H1 (cell line): ENCODE data around the gene TRAF3. TPM values are rescaled to one million over a fixed set of nuclear protein-coding genes. Genes with fewer than 3 reads are reported as not detected.

Source experiments
- CTCF ChIA-PET: fragments of 300-600 bp; sonication (Branson Sonifier 250); formaldehyde crosslinking; loops from one replicate; lab custom pipeline; 2021; ENCODE audit not compliant: partially characterized antibody; lab: Charles Lee
- POLR2A ChIA-PET: fragments of 300-600 bp; sonication (Branson Sonifier 250); formaldehyde crosslinking; loops from one replicate; lab custom pipeline; 2021; ENCODE audit warnings: inconsistent platforms; ENCODE audit not compliant: partially characterized antibody; lab: Charles Lee
- DNase-seq, 2 experiments: peaks; one replicate each; pipeline versions ENCODE4 v3.0.0 to v3.0.0-alpha.2; 2010 to 2022; ENCODE audit warnings: low spot score in 2 of 2, low read depth in 1 of 2, mixed read lengths in 1 of 2
- FAIRE-seq: peaks from 2 replicates; lab custom pipeline; 2011; peaks lifted over from hg19 to GRCh38; lab: Jason Lieb, UNC
- H2AFZ ChIP-seq: 2 replicates; pipeline ENCODE4 v1.8.1; 2012; ENCODE audit warnings: low read length, inconsistent platforms
- H2AK5ac ChIP-seq: 2 replicates; pipeline ENCODE4 v1.6.1; 2013; ENCODE audit warnings: low read depth, low read length
- H2BK120ac ChIP-seq: replicated peaks from 2 replicates; pipeline ENCODE3; 2013; ENCODE audit warnings: low read depth, low read length, inconsistent platforms
- H2BK12ac ChIP-seq: 2 replicates; pipeline ENCODE4 v1.6.1; 2013; ENCODE audit warnings: low read depth, low read length
- H2BK15ac ChIP-seq: 2 replicates; pipeline ENCODE4 v1.6.1; 2013; ENCODE audit warnings: low read length
- H2BK20ac ChIP-seq: 2 replicates; pipeline ENCODE4 v1.6.1; 2013; ENCODE audit warnings: low read length
- H2BK5ac ChIP-seq: 2 replicates; pipeline ENCODE4 v1.6.1; 2013; ENCODE audit warnings: low read depth, low read length
- H3K14ac ChIP-seq: 2 replicates; pipeline ENCODE4 v1.6.1; 2013; ENCODE audit warnings: inconsistent platforms; ENCODE audit not compliant: insufficient read length
- H3K18ac ChIP-seq: 2 replicates; pipeline ENCODE4 v1.6.1; 2013; ENCODE audit warnings: low read length; ENCODE audit errors: extremely low read depth
- H3K23ac ChIP-seq: 2 replicates; pipeline ENCODE4 v1.6.1; 2013; ENCODE audit warnings: inconsistent platforms; ENCODE audit not compliant: insufficient read length
- H3K23me2 ChIP-seq: 2 replicates; pipeline ENCODE4 v1.6.1; 2013; ENCODE audit warnings: low read depth, low read length
- H3K27ac ChIP-seq: 2 replicates; pipeline ENCODE4 v1.6.1; 2011; ENCODE audit warnings: low read depth, low read length, inconsistent platforms
- H3K27me3 ChIP-seq, 4 experiments: replicated peaks in 1 of 4; 1 replicate in 1 of 4; 2 replicates in 3 of 4; pipeline versions ENCODE4 v1.6.1 to v1.8.1; 2011 to 2013; ENCODE audit warnings: low read length in 3 of 4, mild to moderate bottlenecking in 3 of 4, inconsistent platforms in 2 of 4, mixed read lengths in 2 of 4, moderate library complexity in 1 of 4; ENCODE audit not compliant: control insufficient read depth in 3 of 4, insufficient read depth in 3 of 4; ENCODE audit errors: extremely low read depth in 1 of 4
- H3K36me3 ChIP-seq, 4 experiments: 2 replicates each; pipeline versions ENCODE4 v1.6.1 to v1.8.1; 2011 to 2013; ENCODE audit warnings: mild to moderate bottlenecking in 4 of 4, low read length in 3 of 4, moderate library complexity in 2 of 4, control low read depth in 1 of 4, inconsistent platforms in 1 of 4; ENCODE audit not compliant: insufficient read depth in 4 of 4, control insufficient read depth in 2 of 4
- H3K4ac ChIP-seq: replicated peaks from 2 replicates; pipeline ENCODE3; 2013; ENCODE audit warnings: low read length, low read depth, mixed read lengths, inconsistent platforms; ENCODE audit not compliant: insufficient read length
- H3K4me1 ChIP-seq, 4 experiments: replicated peaks in 1 of 4; 1 replicate in 1 of 4; 2 replicates in 3 of 4; pipeline versions ENCODE4 v1.6.1 to v1.8.1; 2011 to 2013; ENCODE audit warnings: low read length in 3 of 4, inconsistent platforms in 2 of 4, mixed read lengths in 1 of 4; ENCODE audit not compliant: insufficient read depth in 4 of 4, control insufficient read depth in 3 of 4
- H3K4me2 ChIP-seq, 2 experiments: 2 replicates each; pipeline versions ENCODE4 v1.6.1 to v1.8.1; 2011 to 2013; ENCODE audit warnings: low read depth in 2 of 2, low read length in 2 of 2, control low read depth in 1 of 2, inconsistent platforms in 1 of 2, mild to moderate bottlenecking in 1 of 2; ENCODE audit not compliant: insufficient read depth in 1 of 2
- H3K4me3 ChIP-seq, 4 experiments: fragments of 200-600, 300-600 bp in 1 of 4; sonication (generic), shearing (Covaris generic), sonication (Bioruptor Twin) in 1 of 4; 2 replicates each; pipeline versions ENCODE4 v1.5.1 to v1.8.1; 2011 to 2016; ENCODE audit warnings: low read length in 4 of 4, low read depth in 3 of 4, control low read depth in 2 of 4, inconsistent platforms in 2 of 4, mild to moderate bottlenecking in 2 of 4, mixed read lengths in 1 of 4, moderate library complexity in 1 of 4; ENCODE audit not compliant: insufficient read depth in 2 of 4; ENCODE audit errors: extremely low read depth in 1 of 4
- H3K56ac ChIP-seq: replicated peaks from 2 replicates; pipeline ENCODE3; 2013; ENCODE audit warnings: low read depth, mild to moderate bottlenecking, mixed read lengths, low read length, inconsistent platforms; ENCODE audit not compliant: insufficient read length
- H3K79me1 ChIP-seq: 2 replicates; pipeline ENCODE4 v1.6.1; 2013; ENCODE audit warnings: low read depth, low read length, control low read depth
- H3K79me2 ChIP-seq, 2 experiments: 2 replicates each; pipeline versions ENCODE4 v1.6.1 to v1.8.1; 2012 to 2013; ENCODE audit warnings: low read length in 2 of 2, mild to moderate bottlenecking in 2 of 2, inconsistent platforms in 1 of 2; ENCODE audit not compliant: insufficient read depth in 2 of 2, control insufficient read depth in 1 of 2
- H3K9ac ChIP-seq, 4 experiments: replicated peaks in 1 of 4; 1 replicate in 1 of 4; 2 replicates in 3 of 4; pipeline versions ENCODE4 v1.6.1 to v1.8.1; 2011 to 2013; ENCODE audit warnings: low read depth in 3 of 4, low read length in 3 of 4, control low read depth in 2 of 4, mild to moderate bottlenecking in 2 of 4, moderate library complexity in 2 of 4, inconsistent platforms in 1 of 4; ENCODE audit errors: extremely low read depth in 1 of 4
- H3K9me3 ChIP-seq, 2 experiments: 2 replicates each; pipeline versions ENCODE4 v1.6.1 to v1.8.1; 2012 to 2013; ENCODE audit warnings: mild to moderate bottlenecking in 2 of 2, moderate library complexity in 2 of 2, control low read depth in 1 of 2, inconsistent platforms in 1 of 2, low read depth in 1 of 2, low read length in 1 of 2, mixed read lengths in 1 of 2; ENCODE audit not compliant: insufficient read depth in 2 of 2
- H4K20me1 ChIP-seq, 2 experiments: replicated peaks in 1 of 2; 2 replicates each; pipeline versions ENCODE3 to v1.8.1; 2011 to 2013; ENCODE audit warnings: inconsistent platforms in 2 of 2, low read length in 2 of 2, mild to moderate bottlenecking in 1 of 2; ENCODE audit not compliant: insufficient read depth in 2 of 2, control insufficient read depth in 1 of 2
- H4K5ac ChIP-seq: 2 replicates; pipeline ENCODE4 v1.6.1; 2013; ENCODE audit warnings: low read length, low read depth, mixed read lengths, inconsistent platforms; ENCODE audit not compliant: insufficient read length
- H4K8ac ChIP-seq: 2 replicates; pipeline ENCODE4 v1.8.0; 2013; ENCODE audit warnings: mild to moderate bottlenecking, moderate library complexity, low read length, inconsistent platforms; ENCODE audit not compliant: insufficient read depth; ENCODE audit errors: extremely low read depth
- H4K91ac ChIP-seq: replicated peaks from 2 replicates; pipeline ENCODE3; 2013; ENCODE audit warnings: low read length, mixed read lengths, inconsistent platforms; ENCODE audit not compliant: insufficient read length
- CEBPB ChIP-seq: IDR thresholded peaks from 2 replicates; pipeline ENCODE4 v1.6.1; 2012; ENCODE audit warnings: low read depth, low read length
- CHD2 ChIP-seq: IDR thresholded peaks from 2 replicates; pipeline ENCODE4 v1.6.1; 2012; ENCODE audit warnings: low read length, improper control_type of control experiment
- EP300 ChIP-seq, 2 experiments: IDR thresholded peaks; 1 replicate in 1 of 2; 2 replicates in 1 of 2; pipeline ENCODE4 v1.6.1; 2011 to 2012; ENCODE audit warnings: low read depth in 2 of 2, low read length in 2 of 2, mild to moderate bottlenecking in 2 of 2, borderline replicate concordance in 1 of 2, inconsistent platforms in 1 of 2, moderate library complexity in 1 of 2
- GTF2F1 ChIP-seq: IDR thresholded peaks from 2 replicates; pipeline ENCODE4 v1.6.1; 2012; ENCODE audit warnings: low read depth, low read length, improper control_type of control experiment, borderline replicate concordance
- HDAC2 ChIP-seq, 2 experiments: fragments of 300-600 bp in 1 of 2; sonication (generic) in 1 of 2; IDR thresholded peaks; 2 replicates each; pipeline ENCODE4 v1.6.1; 2011 to 2012; ENCODE audit warnings: low read depth in 2 of 2, low read length in 2 of 2, mild to moderate bottlenecking in 2 of 2, moderate library complexity in 2 of 2, borderline replicate concordance in 1 of 2, inconsistent platforms in 1 of 2
- KDM5A ChIP-seq: fragments of 200-600 bp; IDR thresholded peaks from 2 replicates; pipeline ENCODE4 v1.7.1; 2012; ENCODE audit warnings: mild to moderate bottlenecking, low read length, inconsistent platforms, mixed read lengths
- NRF1 ChIP-seq: IDR thresholded peaks from 2 replicates; pipeline ENCODE4 v1.6.1; 2011; ENCODE audit warnings: mild to moderate bottlenecking, low read depth, low read length, improper control_type of control experiment
- POLR2AphosphoS5 ChIP-seq: IDR thresholded peaks from 2 replicates; pipeline ENCODE4 v1.6.1; 2011; ENCODE audit warnings: low read depth, low read length
- SIRT6 ChIP-seq: IDR thresholded peaks from one replicate; pipeline ENCODE4 v1.7.1; 2012; ENCODE audit warnings: low read length, inconsistent platforms
- SIX5 ChIP-seq: IDR thresholded peaks from 2 replicates; pipeline ENCODE4 v1.6.1; 2011; ENCODE audit warnings: mild to moderate bottlenecking, low read depth, low read length
- SP1 ChIP-seq: IDR thresholded peaks from 2 replicates; pipeline ENCODE4 v1.6.1; 2011; ENCODE audit warnings: low read depth, low read length
- WGBS, 2 experiments: shearing (Covaris generic) in 1 of 2; methylation state at CpG; one replicate each; pipeline versions ENCODE4 v1.1.6 to v1.1.7; 2013 to 2015; ENCODE audit warnings: low lambda C conversion rate in 2 of 2, mixed read lengths in 2 of 2, inconsistent platforms in 1 of 2, low coverage in 1 of 2, missing lambda C conversion rate in 1 of 2; ENCODE audit not compliant: insufficient replicate concordance in 2 of 2, insufficient coverage in 1 of 2, insufficient read length in 1 of 2; ENCODE audit errors: extremely low coverage in 1 of 2, missing lambda C conversion rate in 1 of 2; 5-methylcytosine and 5-hydroxymethylcytosine counted together
- polyA plus RNA-seq, 7 experiments: library from polyadenylated mRNA; depleted of rRNA in 3 of 7; stranded (reverse) in 5 of 7; unstranded in 2 of 7; fragments of >200 nt in 5 of 7; fragments of 200-250 nt in 2 of 7; gene quantifications; 1 replicate in 5 of 7; 2 replicates in 1 of 7; 4 replicates in 1 of 7; pipeline versions ENCODE4 v1.2.1 to v1.2.3, GENCODE V29; 2011 to 2013; ENCODE audit warnings: missing spikeins in 2 of 7, mixed read lengths in 2 of 7
- total RNA-seq: library from RNA; stranded (reverse); fragmentation: NEBNext Ultra II Directional; extraction: Animal tissue kit (Norgen Biotek cat#: 25700); gene quantifications from 2 replicates; pipeline ENCODE4 v1.2.1, GENCODE V29; 2021

The TRAF3 gene
- total and polyA plus RNA-seq, 2 of the 8 experiments (the other 6 are each of a cell fraction or from before 2014, with no cell fraction given): 5.8 to 12.1 TPM

DNA sequence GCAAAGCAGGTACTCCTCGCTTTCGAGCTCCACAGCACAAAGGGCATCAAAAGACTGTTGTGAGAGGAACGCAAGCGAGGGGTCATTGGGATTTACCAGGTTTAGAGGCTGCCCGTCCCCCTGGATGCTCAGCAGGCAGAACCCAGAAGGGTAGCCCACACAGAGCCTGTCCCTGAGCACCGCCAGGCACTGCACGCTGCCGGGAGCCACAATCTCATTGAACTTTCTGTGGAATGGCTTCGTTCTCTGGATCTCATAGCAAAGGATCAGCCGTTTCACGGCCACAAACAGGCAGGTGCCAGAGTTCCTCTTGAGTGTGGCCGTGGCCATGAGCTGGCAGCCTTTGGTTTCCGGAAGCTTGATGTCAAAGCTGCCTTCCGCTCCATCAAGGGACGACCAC lies 166.7 kb downstream of the TRAF3 start:
- H2BK15ac ChIP-seq: no peak overlapping the region
- H2BK5ac ChIP-seq: no peak overlapping the region
- no peak overlapping the region for H2BK12ac ChIP-seq
- no peaks in the 10 kb centered on the region for H3K79me2 ChIP-seq
- no peak for FAIRE-seq
- H2BK20ac ChIP-seq: no peak overlapping the region
- TF ChIP-seq SIRT6 (no peak), CEBPB (no peak), EP300 (IDR thresholded peaks at IDR 0.05; ENCODE audit: borderline replicate concordance in 1 of 2, low read depth in 2 of 2, low read length in 2 of 2) (no peak), SIX5 (no peak), KDM5A (no peak), NRF1 (no peak), GTF2F1 (no peak), POLR2AphosphoS5 (no peak), HDAC2 (IDR thresholded peaks at IDR 0.05; ENCODE audit: borderline replicate concordance in 1 of 2, low read depth in 2 of 2, low read length in 2 of 2) (no peak), SP1 (no peak), CHD2 (no peak)
- TF ChIP-seq, all 59 proteins: peak for 0
- Histone ChIP-seq H2AK5ac (no peak overlapping the region), H3K4ac (no peak overlapping the region), H3K18ac (no peak overlapping the region), H3K23me2 (no peaks in the 10 kb centered on the region), H3K27me3 (no peaks in the 10 kb centered on the region), H3K9me3 (no peaks in the 10 kb centered on the region), H3K27ac (no peak overlapping the region), H2BK120ac (no peak overlapping the region), H4K5ac (no peak overlapping the region), H3K4me2 (no peak overlapping the region), H4K20me1 (peaks cover 0 to 8% of the 10 kb centered on the region in 2 experiments), H4K8ac (no peak overlapping the region), H3K36me3 (peaks cover 5 to 56% (median 36%) of the 10 kb centered on the region in 4 experiments), H3K14ac (no peak overlapping the region), H4K91ac (no peak overlapping the region), H3K56ac (no peak overlapping the region), H3K79me1 (no peaks in the 10 kb centered on the region), H3K9ac (no peak overlapping the region), H3K23ac (no peak overlapping the region), H3K4me3 (no peak overlapping the region), H2AFZ (no peak overlapping the region), H3K4me1 (no peaks in the 10 kb centered on the region)
- no peak for DNase-seq
- ChIA-PET CTCF (interaction anchor here (0.6 to 1.7 kb wide), 3 partner anchors 11 to 607 kb away, joined by 3 to 5 read pairs (median 3); no protein-coding TSS in a partner anchor), POLR2A (no interaction called here)
- 92% methylated on average over 15 of the region's 15 CpGs; no CpG with 5 or more reads in 1 of the 2 experiments for WGBS, 2 experiments
